ENCODE data around the gene CD19.
A peak's percentile ranks its signal among the peaks of the same experiment; 100 is the strongest.
"Not testable (repeated sequence)": the region's sequence is repeated elsewhere in the genome, so short reads cannot be mapped to it uniquely, and the experiment has no call there.

Gene CD19

GRCh38 chr16:28937222-28937876 lies 5.6 kb downstream of the CD19 start:
- Histone ChIP-seq H3K4me1 (ENCODE audit: insufficient read depth, insufficient read length) (peaks cover 6% of the 10 kb centered on the region), H3K4me3 (ENCODE audit: insufficient read length, low read depth) (no peak overlapping the region), H3K27me3 (ENCODE audit: insufficient read depth, insufficient read length) (no peaks in the 10 kb centered on the region), H3K36me3 (ENCODE audit: insufficient read depth, insufficient read length, low read length) (no peaks in the 10 kb centered on the region), H3K9ac (ENCODE audit: insufficient read length, low read depth) (no peak overlapping the region), H3K9me3 (ENCODE audit: insufficient read depth, low read length) (no peaks in the 10 kb centered on the region)
- no peak for DNase-seq (ENCODE audit: low read depth, low spot score)
- TF ChIP-seq SUZ12 (IDR thresholded peaks at IDR 0.05; ENCODE audit: extremely low read depth, insufficient read depth, insufficient read length) (no peak), YY1 (IDR thresholded peaks at IDR 0.05; ENCODE audit: insufficient read depth, insufficient read length) (no peak), ZNF274 (IDR thresholded peaks at IDR 0.05; ENCODE audit: low read depth, low read length) (no peak)

GRCh38 chr16:28938721-28939120 lies 7.0 kb downstream of the CD19 start:
- Histone ChIP-seq H3K27me3 (ENCODE audit: insufficient read depth, insufficient read length) (no peaks in the 10 kb centered on the region), H3K4me3 (ENCODE audit: insufficient read length, low read depth) (no peak overlapping the region), H3K4me1 (ENCODE audit: insufficient read depth, insufficient read length) (peaks cover 4% of the 10 kb centered on the region), H3K9me3 (ENCODE audit: insufficient read depth, low read length) (no peaks in the 10 kb centered on the region), H3K9ac (ENCODE audit: insufficient read length, low read depth) (no peak overlapping the region), H3K36me3 (ENCODE audit: insufficient read depth, insufficient read length, low read length) (no peaks in the 10 kb centered on the region)
- no peak for TF ChIP-seq YY1 (IDR thresholded peaks at IDR 0.05; ENCODE audit: insufficient read depth, insufficient read length)
- TF ChIP-seq SUZ12 (IDR thresholded peaks at IDR 0.05; ENCODE audit: extremely low read depth, insufficient read depth, insufficient read length): no peak
- TF ChIP-seq ZNF274 (IDR thresholded peaks at IDR 0.05; ENCODE audit: low read depth, low read length): no peak
- DNase-seq (ENCODE audit: low read depth, low spot score): no peak

- not testable (repeated sequence) for H3K27me3 ChIP-seq (ENCODE audit: insufficient read depth, insufficient read length); H3K9ac ChIP-seq (ENCODE audit: insufficient read length, low read depth); DNase-seq (ENCODE audit: low read depth, low spot score); H3K36me3 ChIP-seq (ENCODE audit: insufficient read depth, insufficient read length, low read length); H3K4me1 ChIP-seq (ENCODE audit: insufficient read depth, insufficient read length); H3K4me3 ChIP-seq (ENCODE audit: insufficient read length, low read depth); H3K9me3 ChIP-seq (ENCODE audit: insufficient read depth, low read length)
Observed at GRCh38 chr16:28939825-28940224, 8.1 kb downstream of the CD19 start.

- no peak for TF ChIP-seq SUZ12 (IDR thresholded peaks at IDR 0.05; ENCODE audit: extremely low read depth, insufficient read depth, insufficient read length)
- TF ChIP-seq YY1 (IDR thresholded peaks at IDR 0.05; ENCODE audit: insufficient read depth, insufficient read length): no peak
- no peak for TF ChIP-seq ZNF274 (IDR thresholded peaks at IDR 0.05; ENCODE audit: low read depth, low read length)
- Histone ChIP-seq H3K9ac (ENCODE audit: insufficient read length, low read depth) (no peak overlapping the region), H3K4me1 (ENCODE audit: insufficient read depth, insufficient read length) (peaks cover 3% of the 10 kb centered on the region), H3K4me3 (ENCODE audit: insufficient read length, low read depth) (no peak overlapping the region), H3K36me3 (ENCODE audit: insufficient read depth, insufficient read length, low read length) (no peaks in the 10 kb centered on the region), H3K9me3 (ENCODE audit: insufficient read depth, low read length) (no peaks in the 10 kb centered on the region), H3K27me3 (ENCODE audit: insufficient read depth, insufficient read length) (no peaks in the 10 kb centered on the region)
- DNase-seq (ENCODE audit: low read depth, low spot score): no peak
Observed at GRCh38 chr16:28943281-28943680, 11.5 kb downstream of the CD19 start.

DNA sequence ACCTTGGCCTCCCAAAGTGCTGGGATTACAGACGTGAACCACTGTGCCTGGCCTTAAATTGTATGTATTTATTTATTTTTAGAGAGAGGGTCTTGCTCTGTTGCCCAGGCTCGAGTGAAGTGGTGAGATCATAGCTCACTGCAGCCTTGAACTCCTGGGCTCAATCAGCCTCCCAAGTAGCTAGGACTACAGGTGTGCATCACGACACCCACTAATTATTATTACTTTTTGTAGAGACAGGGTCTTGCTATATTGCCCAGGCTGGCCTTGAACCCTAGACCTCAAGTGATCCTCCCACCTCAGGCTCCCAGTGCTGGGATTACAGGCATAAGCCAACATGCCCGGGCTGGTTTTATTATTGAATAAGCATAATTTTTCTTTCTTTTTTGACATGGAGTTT lies 14.9 kb downstream of the CD19 start:
- Histone ChIP-seq H3K9ac (ENCODE audit: insufficient read length, low read depth) (no peak overlapping the region), H3K4me1 (ENCODE audit: insufficient read depth, insufficient read length) (peaks cover 3% of the 10 kb centered on the region), H3K4me3 (ENCODE audit: insufficient read length, low read depth) (no peak overlapping the region), H3K27me3 (ENCODE audit: insufficient read depth, insufficient read length) (no peaks in the 10 kb centered on the region), H3K36me3 (ENCODE audit: insufficient read depth, insufficient read length, low read length) (no peaks in the 10 kb centered on the region), H3K9me3 (ENCODE audit: insufficient read depth, low read length) (no peaks in the 10 kb centered on the region)
- no peak for DNase-seq (ENCODE audit: low read depth, low spot score)
- TF ChIP-seq SUZ12 (IDR thresholded peaks at IDR 0.05; ENCODE audit: extremely low read depth, insufficient read depth, insufficient read length) (no peak), YY1 (IDR thresholded peaks at IDR 0.05; ENCODE audit: insufficient read depth, insufficient read length) (no peak), ZNF274 (IDR thresholded peaks at IDR 0.05; ENCODE audit: low read depth, low read length) (no peak)

DNA sequence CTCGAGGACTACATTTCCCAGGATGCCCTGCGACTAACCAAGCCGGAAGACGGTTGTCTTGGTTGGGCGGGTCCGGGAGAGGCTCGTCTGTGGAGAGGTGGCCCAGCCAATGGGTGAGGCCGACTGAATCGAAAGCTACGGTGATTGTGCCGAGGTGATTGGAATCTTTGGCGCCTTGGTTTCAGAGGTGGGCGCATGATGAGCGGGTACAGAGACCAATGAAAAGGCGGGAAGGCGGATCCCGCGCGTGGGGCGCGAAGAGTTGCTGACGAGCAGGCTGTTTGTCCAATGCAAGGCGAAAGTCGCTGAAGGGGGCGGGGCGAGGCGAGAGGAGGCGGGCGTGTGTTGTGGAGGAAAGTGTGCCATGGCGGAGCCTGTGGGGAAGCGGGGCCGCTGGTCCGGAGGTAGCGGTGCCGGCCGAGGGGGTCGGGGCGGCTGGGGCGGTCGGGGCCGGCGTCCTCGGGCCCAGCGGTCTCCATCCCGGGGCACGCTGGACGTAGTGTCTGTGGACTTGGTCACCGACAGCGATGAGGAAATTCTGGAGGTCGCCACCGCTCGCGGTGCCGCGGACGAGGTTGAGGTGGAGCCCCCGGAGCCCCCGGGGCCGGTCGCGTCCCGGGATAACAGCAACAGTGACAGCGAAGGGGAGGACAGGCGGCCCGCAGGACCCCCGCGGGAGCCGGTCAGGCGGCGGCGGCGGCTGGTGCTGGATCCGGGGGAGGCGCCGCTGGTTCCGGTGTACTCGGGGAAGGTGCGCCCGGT lies 19.1 kb downstream of the CD19 start, which contains the start of gene NFATC2IP:
TSS of gene NFATC2IP (plus strand) at position 290 of the 762 bp plus-strand sequence. CDS start at position 365, 75 bp downstream.
- Histone ChIP-seq H3K4me3 (ENCODE audit: insufficient read length, low read depth) (peak within 1 kb of the TSS; percentile 71), H3K36me3 (ENCODE audit: insufficient read depth, insufficient read length, low read length) (peaks cover 41% of the 10 kb centered on the region), H3K27me3 (ENCODE audit: insufficient read depth, insufficient read length) (no peaks in the 10 kb centered on the region), H3K4me1 (ENCODE audit: insufficient read depth, insufficient read length) (peaks cover 2% of the 10 kb centered on the region), H3K9me3 (ENCODE audit: insufficient read depth, low read length) (no peaks in the 10 kb centered on the region), H3K9ac (ENCODE audit: insufficient read length, low read depth) (peak within 1 kb of the TSS; percentile 99)
- no peak for TF ChIP-seq ZNF274 (IDR thresholded peaks at IDR 0.05; ENCODE audit: low read depth, low read length)
- TF ChIP-seq SUZ12 (IDR thresholded peaks at IDR 0.05; ENCODE audit: extremely low read depth, insufficient read depth, insufficient read length): no peak
- TF ChIP-seq YY1 (IDR thresholded peaks at IDR 0.05; ENCODE audit: insufficient read depth, insufficient read length): peak; percentile 69
- peak; percentile 99 for DNase-seq (ENCODE audit: low read depth, low spot score)

DNA sequence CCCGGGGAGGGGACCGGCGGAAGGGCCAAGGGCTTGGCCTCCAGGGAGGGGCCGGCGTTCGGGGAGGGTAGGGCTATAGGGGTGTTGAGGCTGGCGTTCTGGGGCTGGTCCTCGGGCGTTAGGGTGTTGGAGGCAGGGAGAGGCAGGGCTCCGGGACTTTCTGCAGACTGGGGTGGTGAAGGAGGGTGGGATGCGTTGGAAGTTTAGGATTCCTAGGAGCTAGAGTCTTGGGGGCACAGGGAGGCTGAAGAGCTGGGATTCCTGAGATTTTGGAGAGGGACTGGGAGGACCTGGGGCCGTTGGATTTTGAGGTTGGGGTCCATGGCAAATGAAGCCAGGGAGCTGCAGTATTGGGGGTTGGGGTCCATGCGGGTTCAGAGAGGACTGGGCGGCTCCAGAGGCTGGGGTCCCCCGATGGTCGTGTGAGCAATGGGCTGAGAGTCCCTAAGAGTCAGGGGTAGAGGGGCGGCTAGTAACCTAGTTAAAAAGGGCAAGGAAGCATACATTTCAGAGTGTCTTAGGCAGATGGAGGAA lies 19.7 kb downstream of the CD19 start:
- Histone ChIP-seq H3K4me1 (ENCODE audit: insufficient read depth, insufficient read length) (no peaks in the 10 kb centered on the region), H3K9ac (ENCODE audit: insufficient read length, low read depth) (peak overlapping the region; percentile 99), H3K4me3 (ENCODE audit: insufficient read length, low read depth) (peak overlapping the region; percentile 71), H3K36me3 (ENCODE audit: insufficient read depth, insufficient read length, low read length) (peaks cover 47% of the 10 kb centered on the region), H3K27me3 (ENCODE audit: insufficient read depth, insufficient read length) (no peaks in the 10 kb centered on the region), H3K9me3 (ENCODE audit: insufficient read depth, low read length) (no peaks in the 10 kb centered on the region)
- DNase-seq (ENCODE audit: low read depth, low spot score): no peak
- TF ChIP-seq ZNF274 (IDR thresholded peaks at IDR 0.05; ENCODE audit: low read depth, low read length) (no peak), YY1 (IDR thresholded peaks at IDR 0.05; ENCODE audit: insufficient read depth, insufficient read length) (no peak), SUZ12 (IDR thresholded peaks at IDR 0.05; ENCODE audit: extremely low read depth, insufficient read depth, insufficient read length) (no peak)

All from NT2/D1 (cell line).